Measurements from ENCODE around the gene GTF2A1. TPM values are rescaled to one million over a fixed set of nuclear protein-coding genes. Genes with fewer than 3 reads are reported as not detected.

The GTF2A1 gene
- total RNA-seq, 1 donor from 2014 or later: 20.1 TPM

DNA sequence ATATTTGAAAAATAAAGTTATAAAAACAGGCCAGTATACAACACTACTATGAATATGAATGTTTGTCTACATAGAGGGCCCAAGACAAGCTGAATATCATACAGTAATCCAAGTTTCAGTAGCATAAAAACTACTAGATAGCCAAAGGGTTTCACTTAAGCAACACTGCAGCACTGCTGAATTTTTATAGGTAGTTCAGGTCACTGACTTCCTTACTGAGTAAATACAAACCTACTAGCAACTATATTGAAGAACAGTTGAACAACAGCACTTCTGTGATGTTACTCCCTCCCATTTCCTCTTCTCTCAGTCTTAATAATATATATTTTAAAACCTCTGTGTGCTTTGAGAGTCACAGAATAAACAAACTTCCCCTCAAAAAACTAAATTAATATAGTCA, 42.7 kb downstream of the GTF2A1 start:
- no peak for DNase-seq (ENCODE audit: low read depth)

- no peak for DNase-seq (ENCODE audit: low read depth)
Observed at GRCh38 chr14:81177225-81177624, 43.5 kb downstream of the GTF2A1 start.

GRCh38 chr14:81176241-81176640, 44.5 kb downstream of the GTF2A1 start:
- no peak for DNase-seq (ENCODE audit: low read depth)

GRCh38 chr14:81172881-81173280, 47.9 kb downstream of the GTF2A1 start:
- no peak for DNase-seq (ENCODE audit: low read depth)

DNA sequence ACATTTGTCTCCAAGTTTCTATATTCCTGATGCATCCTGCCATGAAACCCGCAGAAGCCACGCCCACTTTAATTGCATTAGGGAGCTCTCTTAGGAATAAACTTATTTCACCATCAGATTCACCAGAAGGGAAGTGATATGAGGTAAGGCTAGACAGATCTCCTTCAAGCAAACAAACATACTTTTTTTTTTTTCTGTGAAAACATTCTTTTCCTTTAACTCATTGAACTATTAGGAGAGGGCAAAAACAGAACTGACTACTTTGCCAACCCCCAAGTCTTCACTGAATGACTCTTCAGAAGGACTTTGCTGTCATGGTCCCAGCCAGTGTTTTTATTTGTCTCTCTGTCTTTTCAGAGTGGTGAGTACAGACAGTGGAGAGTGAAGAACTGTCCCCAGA, 48.4 kb downstream of the GTF2A1 start:
- no peak for DNase-seq (ENCODE audit: low read depth)

GRCh38 chr14:81170829-81171195, 49.9 kb downstream of the GTF2A1 start:
- no peak for DNase-seq (ENCODE audit: low read depth)

- peak; percentile 94 for DNase-seq (ENCODE audit: low read depth)
Observed at GRCh38 chr14:81170104-81170828, 50.5 kb downstream of the GTF2A1 start.

- peak; percentile 18 for DNase-seq (ENCODE audit: low read depth)
Observed at GRCh38 chr14:81169711-81170103, 51.1 kb downstream of the GTF2A1 start.

GRCh38 chr14:81169267-81169666, 51.5 kb downstream of the GTF2A1 start:
- DNase-seq (ENCODE audit: low read depth): no peak

DNA sequence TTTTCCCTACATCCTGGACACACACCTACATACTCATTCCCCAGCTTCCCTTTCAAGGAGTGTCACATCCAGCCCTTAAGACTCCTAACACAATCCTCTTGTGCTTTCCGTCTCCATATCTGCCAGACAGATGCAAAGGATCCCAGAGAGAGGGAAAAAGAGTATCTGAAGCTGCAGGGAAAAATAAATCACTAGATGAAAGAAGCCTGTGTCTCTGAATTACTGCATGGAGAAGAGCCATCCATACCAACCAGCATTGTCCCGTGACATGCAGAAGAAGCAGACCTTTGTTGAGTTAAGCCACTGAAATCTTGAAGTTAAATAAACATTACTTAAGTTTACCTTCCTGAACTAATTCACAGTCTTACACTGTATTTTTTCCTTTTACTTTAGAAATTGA, 54.6 kb downstream of the GTF2A1 start:
- DNase-seq (ENCODE audit: low read depth): no peak

DNA sequence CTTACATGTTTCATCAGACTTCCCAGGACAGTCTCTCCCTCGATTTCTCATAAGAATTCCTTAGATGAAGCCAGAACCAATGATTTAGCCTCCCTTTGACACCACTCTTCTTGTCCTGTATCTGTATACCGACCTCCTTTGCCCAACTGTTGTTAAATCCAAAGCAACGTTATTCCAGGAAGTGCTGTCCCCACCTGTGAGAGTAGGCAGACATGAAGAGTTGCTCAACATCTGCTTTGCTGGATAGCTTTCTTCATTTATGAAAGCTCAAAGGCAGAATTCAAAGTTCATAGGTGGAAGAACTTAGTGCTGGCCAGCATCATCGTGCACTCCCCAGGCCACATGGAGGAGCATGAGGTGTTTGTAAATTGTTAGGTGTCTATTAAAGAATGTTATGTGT, 55.6 kb downstream of the GTF2A1 start:
- no peak for DNase-seq (ENCODE audit: low read depth)

DNA sequence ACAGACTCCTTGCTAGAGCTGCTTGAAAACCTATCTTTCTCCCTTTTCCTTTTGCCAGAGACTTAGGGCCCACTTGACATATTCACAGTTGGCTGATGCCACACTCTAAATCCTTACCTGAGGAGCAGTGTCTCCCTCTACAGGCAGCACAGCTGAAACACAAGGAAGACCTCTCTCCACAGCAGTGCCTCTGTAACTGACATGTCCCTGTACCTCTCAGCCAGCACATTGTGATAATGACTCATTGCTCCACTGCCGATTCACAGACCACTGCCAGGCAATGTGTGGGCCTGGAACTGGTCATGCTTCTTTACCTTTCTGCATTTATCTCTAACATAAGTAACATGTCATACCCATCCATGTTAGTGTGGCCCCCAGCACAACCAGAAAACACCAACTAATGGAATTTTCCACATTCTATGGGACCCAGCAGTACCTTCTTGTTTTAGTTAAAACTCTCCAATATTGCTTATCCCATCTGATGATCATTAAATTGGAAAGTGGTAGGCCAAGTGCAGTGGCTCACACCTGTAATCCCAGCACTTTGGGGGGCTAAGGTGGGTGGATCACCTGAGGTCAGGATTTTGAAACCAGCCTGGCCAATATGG, 56.5 kb downstream of the GTF2A1 start:
- DNase-seq (ENCODE audit: low read depth): peak; percentile 85

GRCh38 chr14:81162941-81163340, 57.8 kb downstream of the GTF2A1 start:
- DNase-seq (ENCODE audit: low read depth): no peak

GRCh38 chr14:81161749-81162148, 59.0 kb downstream of the GTF2A1 start:
- DNase-seq (ENCODE audit: low read depth): no peak

DNA sequence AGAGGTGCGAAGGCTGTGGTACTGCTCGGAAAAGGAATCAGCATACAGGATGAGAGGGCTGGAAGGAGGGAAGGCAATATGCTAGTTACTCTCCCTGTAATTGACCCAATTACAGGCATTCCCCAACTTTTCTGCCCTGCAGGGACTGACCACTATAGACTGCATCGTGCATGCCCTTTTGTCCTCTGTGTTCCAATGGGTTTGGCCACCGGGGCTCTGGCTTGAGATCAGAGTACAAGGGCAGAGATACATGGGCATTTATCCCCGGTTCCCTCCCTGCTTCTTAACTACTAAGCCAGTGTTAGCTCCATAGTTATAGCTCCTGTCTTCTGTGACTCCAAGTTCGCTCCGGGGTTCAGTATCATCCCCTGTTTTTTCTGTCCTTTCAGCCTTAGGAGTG, 59.7 kb downstream of the GTF2A1 start:
- no peak for DNase-seq (ENCODE audit: low read depth)

GRCh38 chr14:81157431-81157830, 63.3 kb downstream of the GTF2A1 start:
- no peak for DNase-seq (ENCODE audit: low read depth)

GRCh38 chr14:81153187-81153586, 67.6 kb downstream of the GTF2A1 start:
- no peak for DNase-seq (ENCODE audit: low read depth)

DNA sequence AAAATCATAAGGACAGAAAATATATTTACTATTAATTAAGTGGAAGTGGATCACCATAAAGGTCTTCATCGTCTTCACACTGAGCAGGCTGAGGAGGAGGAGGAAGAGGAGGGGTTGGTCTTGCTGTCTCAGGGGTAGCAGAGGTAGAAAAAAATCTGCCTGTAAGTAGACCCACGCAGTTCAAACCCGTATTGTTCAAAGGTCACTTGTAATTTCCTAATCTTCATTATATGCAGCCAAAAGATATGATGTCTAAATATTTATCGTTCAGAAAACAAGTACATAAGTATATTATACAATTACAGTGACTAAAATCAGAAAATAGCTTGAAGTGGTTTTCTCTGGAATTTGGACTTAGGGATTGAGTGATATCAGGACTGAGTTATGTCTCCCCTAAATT, 72.1 kb downstream of the GTF2A1 start:
- DNase-seq (ENCODE audit: low read depth): no peak

DNA sequence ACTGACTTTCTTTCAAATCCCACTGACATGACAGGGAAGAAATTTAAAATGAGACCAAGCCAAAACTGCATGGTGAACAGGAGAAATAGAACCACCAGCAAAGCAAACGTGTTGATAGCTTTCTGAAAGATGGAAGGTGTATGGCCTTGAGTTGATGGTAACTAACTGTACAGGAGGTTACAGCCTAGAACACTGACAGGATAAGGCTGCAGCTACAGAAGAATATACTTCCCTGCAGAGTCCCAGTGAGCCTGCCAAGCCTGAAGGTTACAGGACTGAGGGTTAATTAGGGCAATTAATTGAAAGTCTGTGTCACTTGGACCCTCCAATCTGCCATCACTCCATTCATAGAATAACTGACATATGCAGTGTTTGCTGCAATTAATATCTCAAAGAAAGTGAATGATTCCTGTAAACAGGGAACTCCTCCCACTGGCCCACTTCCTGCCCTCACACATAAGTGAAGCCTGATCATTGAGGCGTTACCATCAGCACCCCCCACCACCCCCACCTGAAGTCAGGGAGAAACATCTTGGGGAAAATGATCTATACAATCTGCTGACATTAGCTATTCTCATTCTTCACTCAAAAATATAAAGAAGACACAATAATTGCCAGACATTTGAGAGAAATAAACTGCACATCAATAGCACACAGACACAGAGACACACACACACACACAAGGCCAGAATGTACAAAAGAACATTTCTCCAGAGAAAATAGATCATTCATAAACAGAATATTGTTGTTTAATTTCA, 73.4 kb downstream of the GTF2A1 start:
- no peak for DNase-seq (ENCODE audit: low read depth)

- peak; percentile 8 for DNase-seq (ENCODE audit: low read depth)
Observed at GRCh38 chr14:81144824-81145603, 75.7 kb downstream of the GTF2A1 start.

- no peak for DNase-seq (ENCODE audit: low read depth)
Observed at GRCh38 chr14:81143793-81144192, 77.0 kb downstream of the GTF2A1 start.

DNA sequence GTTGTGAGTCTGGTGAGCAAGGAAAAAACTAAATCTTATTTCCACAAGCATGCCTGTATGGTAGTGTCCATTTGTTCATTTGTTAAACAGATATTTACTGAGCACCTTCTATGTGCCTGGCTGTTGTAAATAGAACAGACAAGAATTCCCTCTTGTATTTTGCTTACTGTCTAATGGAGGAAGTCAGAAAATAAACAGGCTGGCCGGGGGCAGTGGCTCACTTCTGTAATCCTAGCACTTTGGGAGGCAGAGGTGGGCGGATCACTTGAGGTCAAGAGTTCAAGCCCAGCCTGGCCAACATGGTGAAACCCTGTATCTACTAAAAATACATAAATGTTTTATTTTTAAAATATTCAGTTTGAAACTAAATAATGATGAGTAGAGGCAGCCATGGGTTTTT, 79.3 kb downstream of the GTF2A1 start:
- DNase-seq (ENCODE audit: low read depth): no peak
